NCI-H2227 treated with DMSO at 0.1 percent for 48 hours (cell line): ENCODE measurements around the gene FASTK.
A peak's percentile ranks its signal among the peaks of the same experiment; 100 is the strongest.

Experiments used
- DNase-seq: peaks from one replicate; lab custom pipeline; 2025; lab: John Stamatoyannopoulos, UW

The FASTK gene

DNA sequence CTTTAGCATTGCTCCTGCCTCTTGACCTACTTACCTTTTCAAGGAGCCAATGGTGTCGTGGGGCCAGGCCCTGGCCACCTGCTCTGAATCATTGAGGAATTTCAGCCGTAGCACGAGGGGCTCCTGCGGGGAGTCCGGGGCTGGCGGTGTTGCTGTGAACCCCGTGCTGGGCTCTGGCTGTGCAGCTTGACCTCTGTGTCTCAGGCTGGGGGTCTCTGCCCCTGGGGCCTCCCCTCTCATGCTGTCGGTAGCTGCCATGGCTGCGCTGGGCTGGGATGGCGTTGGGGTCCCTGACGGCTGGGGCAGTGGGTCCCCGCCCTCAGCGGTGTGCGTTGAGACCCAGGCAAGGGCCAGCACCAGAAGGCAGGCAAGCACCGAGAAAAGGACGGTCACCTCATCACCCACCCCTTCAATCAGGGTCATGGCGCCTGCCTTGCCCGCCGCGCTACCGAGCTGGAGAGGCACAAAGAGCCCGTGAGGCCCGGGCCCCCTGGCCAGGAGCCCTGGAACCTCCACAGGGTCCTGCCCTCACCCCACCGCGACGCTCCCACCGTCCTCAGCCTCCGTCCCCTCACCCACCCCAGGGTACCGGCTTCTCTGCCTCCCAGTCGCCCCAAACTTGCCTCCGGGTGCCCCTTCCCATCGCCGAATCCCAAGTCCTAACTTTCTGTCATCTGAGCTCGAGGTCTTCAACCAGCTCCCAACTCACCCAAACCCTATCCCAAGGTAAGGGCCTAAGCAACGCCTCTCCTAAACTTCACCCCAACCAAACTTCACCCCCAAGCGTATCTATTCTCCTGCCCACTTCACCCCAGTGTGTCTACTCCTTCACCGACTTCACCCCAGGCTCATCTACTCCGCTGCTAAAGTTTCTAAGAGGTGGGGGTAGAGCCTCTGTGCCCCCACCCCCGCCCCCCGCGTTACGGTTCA lies 1.8 kb upstream of the FASTK start:
- DNase-seq: no peak

DNA sequence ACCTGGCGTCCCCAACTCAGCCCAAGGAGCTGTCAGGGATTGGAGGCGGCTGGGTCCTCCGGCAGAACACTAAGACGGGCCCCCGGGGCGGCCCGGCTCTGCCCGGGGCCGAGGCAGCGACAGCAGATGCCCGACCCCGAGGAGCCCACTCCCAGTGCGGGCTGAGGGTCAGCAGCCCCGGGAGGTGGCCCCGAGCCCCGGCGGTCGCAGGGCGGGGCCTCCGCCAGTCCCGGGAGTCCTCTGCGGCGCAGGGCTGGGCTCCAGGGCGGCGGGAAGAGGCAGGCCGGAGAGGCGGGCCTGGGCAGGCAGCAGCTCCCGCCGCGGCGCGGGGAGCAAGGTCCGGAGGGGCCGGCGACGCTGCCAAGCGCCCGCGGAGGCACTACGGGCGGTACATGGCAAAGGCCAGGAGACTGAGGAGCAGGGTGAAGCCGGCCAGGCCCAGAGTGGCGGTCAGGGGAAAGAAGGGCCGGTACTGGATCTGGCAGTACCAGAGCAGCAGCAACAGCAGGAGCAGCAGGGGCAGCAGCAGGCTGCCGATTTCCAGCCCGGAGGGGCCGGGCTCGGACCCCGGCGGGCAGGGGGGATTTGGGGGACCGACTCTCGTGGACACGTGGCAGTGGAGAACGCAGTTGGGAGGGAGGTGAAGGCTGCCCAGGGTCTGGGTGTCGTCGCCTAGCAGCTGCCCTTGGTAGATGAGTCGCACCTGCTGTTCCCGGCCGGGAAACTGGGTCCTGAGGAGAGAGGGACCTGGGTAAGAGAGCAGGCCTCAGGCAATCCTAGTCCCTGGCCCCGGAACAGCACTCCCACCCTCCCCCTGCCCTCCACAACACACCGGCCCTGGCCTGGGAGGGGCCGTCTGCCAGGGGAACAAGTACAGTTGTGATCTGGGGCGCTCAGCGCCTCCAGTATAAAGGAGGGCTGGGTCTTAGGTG lies 827 bp upstream of the FASTK start:
- no peak for DNase-seq

DNA sequence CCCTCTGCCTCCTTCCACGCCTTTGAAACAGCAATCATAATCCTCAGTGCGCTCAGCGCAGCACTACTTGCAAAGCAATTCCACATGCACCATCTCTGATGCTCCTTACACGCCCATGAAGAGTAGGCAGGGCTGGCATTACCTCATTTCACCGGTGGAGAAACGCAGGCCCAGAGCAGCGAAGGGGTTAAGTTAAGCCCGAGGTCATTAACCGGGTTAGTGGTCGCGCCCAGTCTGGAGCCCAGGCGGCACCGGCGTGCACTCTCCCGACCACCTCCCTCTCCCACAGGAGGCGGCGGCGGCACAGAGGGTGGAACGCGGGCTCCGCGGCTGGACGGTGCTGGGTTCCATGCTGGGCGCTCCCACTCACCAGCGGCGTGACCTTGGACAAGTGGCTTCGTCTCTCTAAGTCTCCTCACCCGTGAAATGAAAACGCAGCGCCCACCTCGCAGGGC lies 515 bp downstream of the FASTK start:
- DNase-seq: peak; percentile 37

DNA sequence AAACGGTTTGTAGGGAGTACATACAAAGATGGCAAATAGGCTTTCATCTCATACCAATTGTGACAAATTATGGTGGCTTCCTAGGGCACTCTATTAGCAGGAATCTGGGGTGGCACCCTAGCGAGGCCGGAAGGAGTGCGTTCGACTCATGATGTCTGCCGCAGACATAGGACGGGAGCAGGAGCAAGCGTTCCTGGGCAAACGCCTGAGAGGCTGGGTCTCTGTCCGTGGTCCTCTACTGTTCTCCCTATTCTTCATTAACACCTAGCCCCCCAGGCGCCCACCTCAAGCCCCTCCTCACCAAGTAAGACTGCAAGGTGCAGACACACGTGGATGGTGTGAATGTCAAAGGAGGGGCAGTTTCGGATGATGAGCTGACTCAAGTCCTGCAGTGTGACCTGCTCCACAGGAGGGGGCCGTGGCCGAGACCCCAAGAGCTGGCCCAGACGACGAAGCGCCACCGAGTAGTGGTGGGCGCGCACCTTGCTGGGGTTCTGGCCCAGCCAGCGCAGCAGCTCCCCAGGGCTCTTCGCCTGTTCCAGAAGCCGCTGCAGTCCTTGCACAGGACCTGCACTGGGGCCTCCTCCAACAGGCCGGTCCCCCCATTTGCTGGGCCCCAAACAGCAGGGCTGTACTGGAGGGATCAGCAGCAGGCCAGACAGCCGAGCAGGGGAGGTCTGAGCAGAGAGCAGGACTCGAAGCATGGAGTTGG lies 1.3 kb downstream of the FASTK start:
- no peak for DNase-seq

DNA sequence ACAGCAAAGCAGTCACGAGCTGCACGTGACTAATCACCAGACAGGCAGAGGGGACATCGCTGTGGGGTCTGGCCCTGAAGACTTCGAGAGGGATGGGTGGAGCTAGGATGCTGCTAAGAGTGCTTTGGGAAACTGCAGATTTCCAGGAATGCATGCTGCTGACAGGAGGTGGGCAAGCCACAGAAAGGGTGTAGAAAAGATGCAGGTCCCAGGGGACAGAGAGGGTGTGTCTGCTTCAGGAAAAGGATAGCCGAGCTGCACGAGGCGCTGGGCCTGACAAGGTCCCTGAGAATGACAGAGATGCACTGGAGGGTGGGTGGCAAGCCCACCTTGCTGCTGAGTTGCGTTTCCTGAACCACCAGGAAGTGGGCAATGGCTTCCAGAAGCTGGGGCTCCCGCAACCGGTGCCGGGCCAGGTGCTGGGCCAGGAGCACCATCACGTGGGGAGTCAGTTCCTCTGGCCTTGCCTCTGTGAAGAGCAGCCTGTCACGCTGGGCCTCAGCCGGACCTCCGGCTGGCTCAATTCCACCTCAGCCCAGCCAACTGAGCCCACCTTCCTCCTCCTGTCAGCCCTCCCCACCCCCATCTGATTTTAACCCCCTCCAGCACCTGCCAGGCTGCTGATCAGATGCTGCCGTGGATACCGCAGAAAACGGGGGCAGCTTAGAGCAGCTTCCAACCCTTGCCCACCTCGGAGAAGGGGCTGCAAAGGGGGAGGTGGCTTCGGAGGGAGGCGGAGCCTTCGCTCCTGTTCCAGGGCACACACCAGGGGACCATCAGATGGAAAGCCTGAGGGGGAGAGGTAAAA lies 2.2 kb downstream of the FASTK start:
- DNase-seq: peak; percentile 20

DNA sequence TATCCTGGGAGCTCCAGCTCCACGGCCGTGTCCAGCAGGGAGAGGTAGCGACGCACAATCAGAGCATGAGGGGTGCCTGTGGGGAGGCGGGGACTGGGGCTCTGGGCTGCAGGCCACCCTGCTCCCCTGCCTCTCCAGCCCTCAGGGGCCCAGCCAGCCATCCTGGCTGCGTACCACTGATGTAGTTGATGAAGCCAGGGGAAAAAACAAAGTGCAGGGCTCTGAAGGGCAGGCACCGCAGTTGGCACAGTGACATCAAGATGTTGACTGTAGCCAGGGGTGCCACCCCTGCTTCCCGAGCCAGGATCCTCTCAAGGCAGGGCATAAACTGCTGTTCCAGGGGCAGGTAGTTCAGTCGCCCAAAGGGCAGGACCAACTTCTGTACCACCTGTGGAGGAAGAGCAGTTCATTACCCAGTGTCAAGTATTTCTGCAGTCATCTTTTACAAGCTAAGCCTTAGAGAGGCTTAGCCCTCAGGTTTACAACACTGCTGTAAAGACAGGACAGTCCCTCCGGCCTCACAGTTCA lies 2.8 kb downstream of the FASTK start:
- no peak for DNase-seq

DNA sequence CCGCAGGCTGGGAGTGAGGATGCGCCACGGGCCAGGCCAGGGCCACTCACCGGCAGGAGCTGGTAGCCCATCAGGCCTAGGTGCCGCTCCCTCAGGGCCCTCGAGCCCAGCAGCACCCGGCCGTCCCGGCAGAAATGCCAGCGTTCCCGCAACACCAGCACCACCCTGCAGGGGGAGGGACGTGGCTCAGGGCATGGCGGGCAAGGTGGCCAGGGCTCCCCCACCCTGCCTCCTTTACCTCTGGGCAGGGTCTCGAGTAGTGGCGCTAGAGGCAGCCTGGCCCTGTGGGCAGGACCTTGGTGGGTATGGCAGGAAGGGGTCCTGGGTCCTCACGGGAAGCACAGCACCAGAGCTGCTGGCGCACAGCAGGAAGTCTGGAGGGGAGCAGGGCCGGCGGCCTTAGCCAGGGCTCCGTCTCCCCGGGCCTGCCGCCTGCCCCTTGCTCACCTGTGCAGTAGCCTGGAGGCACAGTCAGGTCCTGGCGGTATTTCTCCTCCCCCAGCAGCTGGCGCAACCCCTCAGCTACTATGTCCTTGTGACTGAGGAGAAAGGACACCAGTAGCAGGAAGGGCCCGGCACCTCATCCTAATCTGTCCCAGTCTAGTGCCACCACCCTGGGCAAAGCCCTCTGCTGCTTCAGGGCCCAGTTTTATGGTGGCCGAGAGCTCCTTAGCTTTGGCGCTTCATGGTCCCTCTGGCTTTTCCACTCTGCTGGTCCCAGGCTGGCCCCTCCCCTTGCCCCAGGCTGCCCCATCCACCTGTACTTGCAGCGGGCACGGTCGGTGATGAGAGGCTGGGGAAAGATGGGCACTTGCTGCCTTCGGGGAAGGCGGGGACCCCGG lies 3.5 kb downstream of the FASTK start:
- no peak for DNase-seq

DNA sequence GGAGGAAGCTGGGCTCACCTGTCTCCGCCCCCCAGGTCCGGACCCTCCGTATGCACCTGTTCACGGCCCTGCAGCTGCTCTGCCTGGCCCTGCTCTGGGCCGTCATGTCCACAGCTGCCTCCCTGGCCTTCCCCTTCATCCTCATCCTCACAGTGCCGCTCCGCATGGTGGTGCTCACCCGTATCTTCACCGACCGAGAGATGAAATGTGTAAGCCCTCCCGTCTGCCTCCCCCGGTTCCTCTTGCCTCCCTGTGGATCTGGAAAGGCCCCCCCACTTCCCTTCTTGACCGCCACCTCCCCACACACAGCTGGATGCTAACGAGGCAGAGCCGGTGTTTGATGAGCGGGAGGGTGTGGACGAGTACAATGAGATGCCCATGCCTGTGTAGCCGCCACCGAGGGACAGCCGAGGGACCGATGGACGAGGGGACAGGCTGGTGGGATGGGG lies 4.6 kb downstream of the FASTK start:
- no peak for DNase-seq

DNA sequence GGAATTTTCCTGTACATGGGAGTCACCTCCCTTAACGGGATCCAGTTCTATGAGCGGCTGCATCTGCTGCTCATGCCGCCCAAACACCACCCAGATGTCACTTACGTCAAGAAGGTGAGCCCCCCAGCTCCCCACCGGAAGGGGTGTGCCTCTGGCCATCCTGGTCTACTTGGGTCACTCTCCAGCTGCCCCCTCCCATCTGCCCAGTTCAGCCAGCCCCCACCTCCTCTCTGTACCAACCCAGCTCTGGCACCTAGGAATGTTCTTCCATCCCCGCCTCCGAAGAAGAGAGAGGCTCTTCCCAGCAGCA lies 5.0 kb downstream of the FASTK start:
- no peak for DNase-seq

DNA sequence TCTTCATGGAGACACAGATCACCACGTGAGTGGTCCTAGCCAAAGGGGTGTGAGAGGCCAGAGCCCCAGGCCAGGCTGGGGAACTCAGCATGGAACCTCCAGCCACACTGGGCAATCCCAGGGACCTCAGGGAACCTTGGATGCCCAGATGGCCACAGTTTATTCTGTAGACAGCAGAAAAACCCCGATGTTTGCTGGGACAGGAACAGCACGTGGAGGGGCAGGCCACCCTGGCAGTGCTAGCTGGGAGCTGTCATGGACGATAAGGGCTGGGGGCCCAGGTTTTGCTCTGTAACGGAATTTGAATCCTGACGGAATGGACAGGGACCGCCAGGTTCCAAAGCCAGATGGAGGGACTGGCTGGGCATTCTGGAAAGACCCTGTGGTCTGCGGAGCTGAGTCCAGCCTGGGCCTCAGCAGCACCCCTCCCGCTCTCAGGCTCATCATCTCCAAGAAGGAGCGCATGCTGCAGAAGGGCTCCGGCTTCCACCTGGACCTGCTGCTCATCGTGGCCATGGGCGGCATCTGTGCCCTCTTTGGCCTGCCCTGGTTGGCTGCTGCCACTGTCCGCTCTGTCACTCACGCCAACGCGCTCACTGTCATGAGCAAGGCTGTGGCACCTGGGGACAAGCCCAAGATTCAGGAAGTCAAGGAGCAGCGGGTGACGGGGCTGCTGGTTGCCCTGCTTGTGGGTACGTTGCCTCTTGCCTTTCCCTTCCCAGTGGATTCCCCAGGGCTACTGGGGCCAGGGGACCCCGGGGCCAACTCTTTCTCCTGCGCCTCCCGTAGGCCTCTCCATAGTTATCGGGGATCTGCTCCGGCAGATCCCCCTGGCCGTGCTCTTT lies 5.6 kb downstream of the FASTK start:
- DNase-seq: no peak

DNA sequence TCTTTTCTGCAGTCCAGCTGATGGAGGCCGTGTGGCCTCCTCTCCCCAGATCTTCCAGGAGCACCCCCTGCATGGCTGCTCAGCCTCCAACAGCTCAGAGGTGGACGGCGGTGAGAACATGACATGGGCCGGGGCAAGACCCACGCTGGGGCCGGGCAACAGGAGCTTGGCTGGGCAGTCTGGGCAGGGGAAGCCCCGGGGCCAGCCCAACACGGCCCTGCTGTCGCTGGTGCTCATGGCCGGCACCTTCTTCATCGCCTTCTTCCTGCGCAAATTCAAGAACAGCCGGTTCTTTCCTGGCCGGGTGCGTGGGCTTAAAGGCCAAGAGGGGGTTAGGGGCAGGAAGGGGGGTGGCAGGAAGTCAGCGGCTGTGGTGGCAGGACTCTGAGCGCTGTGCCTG lies 6.6 kb downstream of the FASTK start:
- DNase-seq: no peak

DNA sequence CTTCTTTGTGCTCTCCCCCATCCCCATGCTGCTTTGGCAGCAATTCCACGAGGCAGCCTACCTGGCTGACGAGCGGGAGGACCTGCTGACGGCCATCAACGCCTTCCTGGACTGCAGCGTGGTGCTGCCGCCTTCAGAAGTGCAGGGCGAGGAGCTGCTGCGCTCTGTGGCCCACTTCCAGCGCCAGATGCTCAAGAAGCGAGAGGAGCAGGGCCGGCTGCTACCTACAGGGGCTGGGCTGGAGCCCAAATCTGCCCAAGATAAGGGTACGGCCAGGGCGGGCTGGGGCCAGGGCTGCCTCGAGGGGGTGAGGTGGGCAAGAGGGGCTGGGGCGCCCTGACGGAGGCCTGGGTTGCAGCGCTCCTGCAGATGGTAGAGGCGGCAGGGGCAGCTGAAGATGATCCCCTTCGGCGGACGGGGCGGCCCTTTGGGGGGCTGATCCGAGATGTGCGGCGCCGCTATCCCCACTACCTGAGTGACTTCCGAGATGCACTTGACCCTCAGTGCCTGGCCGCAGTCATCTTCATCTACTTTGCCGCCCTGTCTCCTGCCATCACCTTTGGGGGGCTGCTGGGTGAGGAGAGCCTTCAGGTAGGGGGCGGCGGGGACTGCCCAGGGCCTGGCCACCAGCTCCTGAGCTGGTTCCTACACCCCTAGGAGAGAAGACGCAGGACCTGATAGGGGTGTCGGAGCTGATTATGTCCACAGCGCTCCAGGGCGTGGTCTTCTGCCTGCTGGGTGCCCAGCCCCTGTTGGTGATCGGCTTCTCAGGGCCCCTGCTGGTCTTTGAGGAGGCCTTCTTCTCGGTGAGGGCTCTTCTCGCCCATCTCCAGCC lies 9.4 kb downstream of the FASTK start:
- no peak for DNase-seq

DNA sequence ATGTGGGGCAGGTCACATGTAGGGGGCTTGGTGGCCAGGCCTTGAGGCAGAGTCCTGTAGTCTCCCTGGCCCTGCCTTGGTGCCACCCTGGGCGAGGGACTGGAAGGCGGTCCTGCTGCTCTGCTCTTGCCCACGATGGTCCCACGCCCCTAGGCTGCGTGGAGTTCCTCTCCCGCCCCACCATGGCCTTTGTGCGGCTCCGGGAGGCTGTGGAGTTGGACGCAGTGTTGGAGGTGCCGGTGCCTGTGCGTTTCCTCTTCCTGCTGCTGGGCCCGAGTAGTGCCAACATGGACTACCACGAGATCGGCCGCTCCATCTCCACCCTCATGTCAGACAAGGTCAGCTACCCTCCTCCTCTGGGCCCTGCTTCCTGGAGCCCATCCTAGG lies 10.0 kb downstream of the FASTK start:
- DNase-seq: no peak

DNA sequence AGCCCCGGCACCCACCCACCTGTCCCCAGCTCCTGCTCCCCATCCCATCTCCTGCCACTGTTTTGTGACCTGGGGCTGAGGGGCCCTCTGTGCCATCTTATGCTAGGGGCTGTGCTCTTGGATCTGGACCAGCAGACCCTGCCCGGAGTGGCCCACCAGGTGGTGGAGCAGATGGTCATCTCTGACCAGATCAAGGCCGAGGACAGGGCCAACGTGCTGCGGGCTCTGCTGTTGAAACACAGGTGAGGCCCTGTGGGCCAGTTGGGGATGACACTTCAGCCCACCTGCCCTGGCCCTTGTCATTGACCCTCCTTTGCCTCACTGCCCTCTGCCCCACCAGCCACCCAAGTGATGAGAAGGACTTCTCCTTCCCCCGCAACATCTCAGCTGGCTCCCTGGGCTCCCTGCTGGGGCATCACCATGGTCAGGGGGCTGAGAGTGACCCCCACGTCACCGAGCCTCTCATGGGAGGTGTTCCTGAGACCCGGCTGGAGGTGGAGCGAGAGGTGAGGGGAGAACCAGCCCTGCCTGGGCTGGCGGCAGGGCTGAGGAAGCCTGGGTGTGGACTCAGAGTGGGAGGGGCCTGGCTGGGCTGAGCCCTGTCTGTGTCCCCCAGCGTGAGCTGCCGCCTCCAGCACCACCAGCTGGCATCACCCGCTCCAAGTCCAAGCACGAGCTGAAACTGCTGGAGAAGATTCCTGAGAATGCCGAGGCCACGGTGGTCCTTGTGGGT lies 10.6 kb downstream of the FASTK start:
- no peak for DNase-seq

DNA sequence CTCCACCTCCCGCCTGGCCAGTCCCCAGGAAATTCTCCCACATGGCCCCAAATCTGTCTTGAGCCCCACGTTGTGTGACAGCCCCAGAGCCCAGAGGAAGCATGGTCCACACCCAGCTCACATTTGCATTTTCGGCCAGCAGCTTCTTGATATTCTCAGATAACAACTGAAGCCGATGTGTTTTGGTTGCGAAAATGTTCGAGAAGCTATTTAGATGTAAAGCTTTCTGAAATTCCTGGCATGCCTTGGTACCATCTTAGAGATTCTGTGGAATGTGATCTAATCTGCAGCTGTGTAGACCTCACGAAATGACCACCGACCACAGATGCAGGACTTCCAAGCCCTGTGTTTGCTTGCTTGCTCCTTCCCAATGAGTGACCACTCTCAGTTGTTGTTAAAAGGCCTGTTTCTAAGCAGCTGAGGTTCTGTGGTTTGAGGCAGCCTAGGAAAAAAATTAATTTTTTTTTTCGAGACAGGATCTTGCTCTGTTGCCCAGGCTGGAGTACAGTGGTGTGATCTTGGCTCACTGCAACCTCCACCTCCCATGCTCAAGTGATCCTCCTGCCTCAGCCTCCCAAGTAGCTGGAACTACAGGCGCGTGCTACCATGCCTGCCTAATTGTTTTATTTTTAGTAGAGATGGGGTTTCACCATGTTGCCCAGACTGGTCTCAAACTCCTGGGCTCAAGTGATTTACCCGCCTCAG lies 12.4 kb downstream of the FASTK start:
- DNase-seq: no peak

DNA sequence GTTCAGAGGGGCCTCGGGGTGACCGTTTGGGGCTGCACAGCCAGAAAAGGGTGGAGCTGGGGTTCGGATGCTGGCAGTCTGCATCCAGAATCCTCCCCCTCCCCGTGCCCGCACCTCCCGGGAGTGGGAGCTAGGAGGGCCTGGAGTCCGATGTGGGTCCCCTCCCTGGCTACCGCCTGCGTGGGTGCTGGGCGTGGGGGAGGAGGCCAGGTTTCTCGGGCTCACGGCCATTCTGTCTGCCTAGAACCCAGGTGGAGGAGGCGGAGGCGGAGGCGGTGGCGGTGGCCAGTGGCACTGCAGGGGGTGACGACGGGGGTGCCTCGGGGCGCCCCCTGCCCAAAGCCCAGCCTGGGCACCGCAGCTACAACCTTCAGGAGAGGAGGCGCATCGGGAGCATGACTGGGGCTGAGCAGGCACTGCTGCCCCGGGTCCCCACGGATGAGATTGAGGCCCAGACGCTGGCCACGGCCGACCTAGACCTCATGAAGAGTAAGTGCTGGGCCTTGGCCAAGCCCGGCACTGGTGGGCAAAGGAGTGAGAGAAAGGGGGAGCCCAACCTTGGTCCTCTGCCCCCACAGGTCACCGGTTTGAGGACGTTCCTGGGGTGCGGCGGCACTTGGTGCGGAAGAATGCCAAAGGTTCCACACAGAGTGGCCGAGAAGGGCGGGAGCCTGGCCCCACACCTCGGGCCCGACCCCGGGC lies 14.2 kb downstream of the FASTK start:
- DNase-seq: no peak
